Stimulated activated CD4-positive, alpha-beta T cell treated with anti-CD3 and anti-CD28 coated beads, Interleukin-1b, Interleukin-23, amount 100 ng/mL, for 24 hours (primary cell): ENCODE data around the gene CTCFL.

Experiments used
- DNase-seq, 4 experiments: peaks; one replicate each; pipeline ENCODE4 v3.0.0-alpha.2; 2020; ENCODE audit warnings: low read depth in 4 of 4, low spot score in 1 of 4

CTCFL gene

GRCh38 chr20:57468523-57469417 is 56.2 kb downstream of the CTCFL start:
- no peak for DNase-seq

DNA sequence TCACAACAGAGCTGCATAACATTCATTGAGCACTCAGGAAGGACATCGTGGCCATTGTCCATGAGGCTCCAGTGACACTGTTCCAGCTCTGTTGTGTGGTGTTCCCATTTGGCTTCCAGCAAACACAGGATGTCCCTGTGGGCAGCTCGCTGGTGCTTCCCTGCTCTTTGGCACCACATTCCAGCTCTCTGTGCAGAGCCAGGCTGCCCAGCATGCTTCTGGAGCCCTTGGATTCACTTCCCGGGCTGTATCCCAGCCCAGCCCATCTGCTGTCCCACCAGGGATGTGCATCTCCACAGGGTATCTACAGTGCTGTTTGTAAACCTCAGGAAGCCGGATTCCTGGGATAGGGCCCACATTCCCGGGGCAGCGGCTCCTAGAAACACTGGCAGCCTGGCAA is 57.2 kb downstream of the CTCFL start:
- no peak for DNase-seq

GRCh38 chr20:57465943-57466342 is 59.0 kb downstream of the CTCFL start:
- no peak for DNase-seq

GRCh38 chr20:57465486-57465885 is 59.5 kb downstream of the CTCFL start:
- DNase-seq, result no peak

DNA sequence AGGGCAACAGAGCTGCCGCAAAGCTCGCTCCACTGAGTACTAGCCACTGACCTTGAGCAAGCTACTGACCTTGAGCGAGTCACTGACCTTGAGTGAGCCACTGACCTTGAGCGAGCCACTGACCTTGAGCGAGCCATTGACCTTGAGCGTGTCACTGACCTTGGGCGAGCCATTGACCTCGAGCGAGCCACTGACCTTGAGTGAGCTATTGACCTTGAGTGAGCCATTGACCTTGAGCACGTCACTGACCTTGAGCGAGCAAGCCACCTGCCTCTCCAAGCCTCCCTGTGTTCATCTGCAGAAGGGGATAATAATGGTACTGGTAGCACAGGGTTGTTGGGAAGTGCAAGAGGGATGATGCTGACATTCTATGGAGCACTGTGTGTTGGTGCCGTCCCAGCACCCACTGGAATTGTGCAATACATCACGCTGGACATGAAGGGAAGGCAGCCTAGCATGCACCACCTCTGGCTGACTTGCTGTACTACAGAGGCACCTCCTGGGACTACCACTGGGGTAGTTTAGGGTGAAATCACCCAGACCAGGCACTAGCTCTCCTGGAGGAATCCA is 60.2 kb downstream of the CTCFL start:
- no peak for DNase-seq

DNA sequence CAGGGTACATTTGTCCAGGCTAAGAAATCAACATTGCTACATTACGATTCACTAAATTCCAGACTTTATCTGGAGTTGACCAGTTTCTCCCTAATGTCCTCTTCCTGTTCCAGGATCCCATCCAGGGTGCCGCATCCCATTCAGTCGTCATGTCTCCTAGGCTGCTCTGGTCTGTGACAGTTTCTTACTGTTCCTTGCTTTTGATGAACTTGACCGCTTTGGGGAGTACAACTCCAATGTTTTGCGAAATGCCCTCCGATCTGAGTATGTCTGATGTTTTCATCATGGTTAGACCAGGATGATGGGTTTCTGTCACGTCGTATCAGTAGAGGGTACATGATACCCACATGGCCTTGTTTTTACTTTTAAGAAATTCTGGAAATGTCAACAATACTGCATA is 62.2 kb downstream of the CTCFL start:
- no peak for DNase-seq

DNA sequence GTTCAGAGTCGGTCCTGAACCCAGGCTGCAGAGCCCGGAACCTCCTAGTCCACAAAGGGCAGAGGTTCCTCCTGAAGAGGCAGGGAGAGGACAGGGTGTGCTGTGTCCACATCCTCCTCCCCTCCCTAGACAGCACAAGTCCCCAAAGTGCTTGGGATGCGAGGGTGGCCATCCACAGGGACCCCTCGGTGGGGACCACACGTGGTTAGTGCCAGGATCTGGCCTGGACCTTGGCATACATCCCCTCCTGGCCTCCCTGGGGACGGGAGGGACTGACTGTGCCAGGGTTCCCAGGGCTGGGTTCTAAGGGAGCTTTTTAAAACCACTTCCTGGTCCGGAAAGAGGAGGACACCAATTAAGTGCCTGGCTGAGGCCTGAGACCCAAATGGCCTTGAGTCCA is 63.2 kb downstream of the CTCFL start:
- DNase-seq, result no peak

DNA sequence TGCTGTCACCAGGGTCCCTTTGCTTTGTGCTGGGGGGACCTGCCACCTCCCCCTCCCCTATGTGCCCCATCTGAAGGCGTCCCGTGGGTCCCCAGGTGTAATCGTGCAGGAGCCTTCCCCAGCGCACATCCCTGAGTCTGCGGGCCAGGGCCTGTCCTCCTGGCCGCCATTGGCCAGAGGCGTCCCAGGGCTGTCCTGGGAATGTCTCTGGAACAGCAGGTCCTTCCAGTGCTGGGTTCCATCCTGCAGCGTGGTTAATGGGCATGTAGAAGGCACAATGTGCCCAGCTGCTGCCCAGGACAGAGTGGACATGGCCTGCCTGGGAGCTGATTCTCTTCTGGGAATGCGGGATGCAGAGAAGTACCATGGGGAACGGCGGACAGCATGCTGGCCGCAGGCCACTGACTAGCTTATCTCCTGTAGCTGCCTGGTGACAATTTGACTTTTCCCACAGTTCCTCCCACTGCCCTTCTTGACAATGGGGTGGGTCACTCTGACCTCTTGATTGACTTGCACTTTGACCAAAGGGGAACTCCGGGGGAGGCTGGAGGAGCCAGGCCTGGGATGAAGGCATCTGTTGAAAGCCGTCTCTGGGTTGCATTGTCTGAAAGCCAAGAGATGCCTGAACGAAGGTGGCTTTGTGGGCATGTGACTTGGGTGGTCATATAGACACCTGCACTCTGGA is 64.0 kb downstream of the CTCFL start:
- no peak for DNase-seq

GRCh38 chr20:57459897-57460296 is 65.0 kb downstream of the CTCFL start:
- DNase-seq, result no peak

DNA sequence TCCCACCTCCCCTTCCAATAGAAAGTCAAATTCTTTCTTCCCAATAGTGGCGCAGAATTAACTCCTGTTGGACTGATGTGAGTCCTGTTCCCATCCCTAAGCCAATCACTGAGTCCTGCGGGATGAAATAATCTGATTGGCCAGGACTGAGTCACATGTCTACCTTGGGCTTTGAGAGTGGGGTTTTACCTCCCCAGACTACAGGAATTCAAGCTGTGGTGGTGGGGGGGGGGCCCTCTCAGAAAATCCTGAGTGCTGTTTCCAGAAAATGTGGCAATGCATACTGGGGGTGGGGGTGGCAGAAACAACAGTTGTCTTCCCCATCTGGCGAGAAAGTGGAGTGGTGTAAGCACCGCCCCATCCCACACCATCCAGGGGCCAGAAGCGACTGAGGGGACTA is 65.7 kb downstream of the CTCFL start:
- no peak for DNase-seq

- DNase-seq, result no peak
These were observed 66.4 kb downstream of the CTCFL start for GRCh38 chr20:57458400-57459160.

DNA sequence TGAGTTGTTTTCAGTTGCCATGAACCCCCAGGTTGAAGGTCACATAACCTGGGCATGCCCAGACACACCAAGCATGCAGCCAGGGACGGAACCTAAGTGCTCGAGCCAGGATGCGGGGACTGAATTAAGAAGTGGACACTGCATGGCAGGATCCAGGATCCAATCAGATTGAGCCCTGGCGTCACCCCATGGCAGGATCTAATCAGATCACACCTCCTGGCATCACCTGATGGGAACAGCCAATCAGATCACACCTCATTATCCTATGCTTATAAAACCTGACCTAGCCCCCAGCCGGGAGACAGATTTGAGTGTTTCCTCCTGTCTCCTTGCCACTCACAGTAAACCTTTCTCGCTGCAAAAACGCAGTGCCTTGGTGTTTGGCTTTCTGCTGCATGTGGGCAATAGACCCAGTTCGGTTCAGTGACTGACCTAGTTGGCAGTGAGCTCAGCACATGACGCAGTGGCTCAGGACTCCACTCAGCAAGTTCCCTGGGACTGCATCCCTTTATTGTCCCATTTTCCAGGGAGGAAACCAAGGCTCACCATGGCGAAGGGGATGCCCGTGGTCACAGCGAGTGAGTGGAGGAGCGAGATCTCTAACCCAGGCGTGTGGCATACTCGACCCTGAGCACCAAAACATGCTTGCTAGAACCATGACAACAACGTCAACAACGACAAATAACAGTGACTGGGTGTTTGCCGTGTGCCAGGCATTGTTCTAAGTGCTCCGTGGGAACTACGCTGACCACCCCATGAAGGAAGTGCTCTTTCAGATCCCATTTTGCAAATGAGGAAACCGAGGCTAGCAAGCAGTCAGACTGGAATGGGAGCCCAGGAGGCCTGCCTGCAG is 67.5 kb downstream of the CTCFL start:
- DNase-seq, result no peak

DNA sequence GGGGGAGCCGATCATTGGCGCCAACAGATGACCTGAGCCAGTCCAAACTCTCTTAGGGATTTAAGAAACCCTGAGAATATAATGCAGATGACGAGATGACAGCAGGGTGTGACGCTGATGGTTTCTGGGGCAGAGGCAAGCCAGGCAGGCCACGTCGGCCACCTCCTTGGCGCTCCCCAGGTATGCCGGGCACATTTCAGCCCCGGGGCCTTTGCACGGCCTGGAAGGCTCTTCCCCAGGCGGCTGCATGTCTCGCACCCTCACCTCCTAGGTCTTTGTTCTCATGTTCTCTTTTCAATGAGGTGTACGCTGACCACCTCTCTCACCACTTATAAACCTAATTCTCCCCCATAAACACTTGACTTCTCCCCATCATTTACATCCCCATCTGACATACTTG is 68.8 kb downstream of the CTCFL start:
- no peak for DNase-seq

- DNase-seq, result no peak
These were observed 69.6 kb downstream of the CTCFL start for GRCh38 chr20:57455386-57455785.

DNA sequence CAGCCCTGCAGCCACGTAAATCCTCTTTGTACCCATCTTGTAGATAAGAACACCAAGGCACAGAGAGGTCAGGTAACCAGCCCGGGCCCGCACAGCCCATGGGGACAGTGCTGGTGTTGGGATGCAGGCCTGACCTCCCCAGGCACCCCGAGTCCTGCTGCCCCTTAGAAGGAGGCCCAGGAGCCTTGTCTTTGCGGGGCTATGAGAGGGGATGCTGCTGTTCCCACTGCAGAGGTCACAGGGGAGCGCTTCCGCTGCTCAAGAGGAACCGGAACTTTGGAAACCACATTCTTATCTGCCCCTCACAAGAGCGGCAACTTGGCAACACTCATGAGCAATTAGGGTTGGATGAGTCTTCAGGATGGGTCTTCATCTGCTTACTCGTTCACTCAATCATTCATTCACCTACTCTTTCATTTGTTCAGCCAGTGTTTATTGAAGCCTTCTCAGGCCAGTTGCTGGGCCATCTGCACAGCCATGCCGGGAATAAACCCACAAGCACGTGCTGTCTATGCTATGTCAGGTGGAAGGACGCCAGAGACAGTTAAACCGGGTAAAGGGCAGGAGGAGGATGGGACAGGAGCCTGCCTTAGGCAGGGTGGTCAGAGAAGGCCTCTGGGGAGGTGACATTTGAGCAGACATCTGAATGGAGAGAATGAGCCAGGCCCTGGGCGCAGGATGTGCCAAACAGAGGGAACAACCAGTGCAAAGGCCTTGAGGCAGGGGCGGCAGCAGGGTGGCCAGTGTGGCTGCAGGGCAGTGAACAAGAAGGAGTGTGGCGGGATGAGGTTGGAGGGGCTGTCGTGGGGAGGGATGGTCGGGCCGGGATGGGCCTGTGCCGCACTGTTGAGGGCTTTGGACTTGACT is 72.9 kb downstream of the CTCFL start:
- DNase-seq, result no peak

DNA sequence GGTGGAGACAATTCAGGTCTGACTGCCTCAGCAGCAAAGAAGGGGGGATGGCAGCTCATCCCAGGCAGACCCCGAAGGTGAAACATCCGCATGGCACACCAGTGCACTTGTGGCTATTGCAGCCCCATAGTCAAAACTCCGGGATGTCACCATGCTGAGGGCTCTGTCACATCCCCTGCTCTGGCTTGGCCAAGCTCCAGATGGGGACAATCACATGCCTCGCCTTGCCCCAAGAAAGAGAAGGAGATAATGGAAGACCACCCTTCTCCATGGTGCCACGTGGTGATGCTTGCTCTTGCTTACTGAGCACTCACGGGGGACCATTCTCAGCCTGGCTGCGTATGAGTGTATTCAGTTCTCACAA is 73.5 kb downstream of the CTCFL start:
- no peak for DNase-seq

DNA sequence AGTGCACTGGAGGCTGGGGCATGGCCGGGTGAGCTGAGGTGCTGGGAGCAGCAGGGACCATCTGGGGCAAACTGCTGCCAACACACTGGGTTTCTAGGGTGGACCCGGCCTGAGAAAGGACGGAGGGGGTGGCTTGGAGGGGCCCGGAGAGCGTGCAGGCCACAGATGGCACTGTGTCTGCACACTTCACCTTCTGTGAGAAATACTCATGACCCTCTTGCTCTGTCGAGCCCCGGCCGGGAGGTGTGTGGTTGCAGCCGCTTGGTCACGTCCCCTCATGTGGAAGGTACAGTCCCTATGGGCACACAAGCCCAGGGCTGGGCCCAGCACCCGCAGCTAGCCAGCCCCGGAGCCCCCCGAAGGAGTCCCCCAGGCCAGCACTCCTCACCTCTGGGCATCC is 74.0 kb downstream of the CTCFL start:
- no peak for DNase-seq

DNA sequence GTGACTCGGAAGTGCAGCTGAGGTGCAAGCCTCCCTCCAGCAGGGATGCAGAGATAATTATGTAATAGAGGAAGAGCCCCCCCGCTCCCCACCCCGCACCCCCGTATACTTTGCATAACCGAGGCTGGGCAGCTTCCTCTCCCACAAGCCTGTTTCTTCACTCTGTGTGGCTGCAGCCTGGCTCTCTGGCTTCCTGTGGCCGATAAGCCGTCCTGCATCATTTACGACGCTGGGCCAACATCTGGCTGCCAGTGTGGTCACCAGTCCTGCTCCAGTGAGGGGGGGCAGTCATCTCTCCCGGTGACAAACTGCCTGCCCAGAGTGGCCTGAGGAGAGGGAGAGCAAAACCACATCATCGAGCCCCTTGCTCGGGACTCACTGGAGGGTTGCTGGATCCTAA is 74.5 kb downstream of the CTCFL start:
- DNase-seq, result no peak

DNA sequence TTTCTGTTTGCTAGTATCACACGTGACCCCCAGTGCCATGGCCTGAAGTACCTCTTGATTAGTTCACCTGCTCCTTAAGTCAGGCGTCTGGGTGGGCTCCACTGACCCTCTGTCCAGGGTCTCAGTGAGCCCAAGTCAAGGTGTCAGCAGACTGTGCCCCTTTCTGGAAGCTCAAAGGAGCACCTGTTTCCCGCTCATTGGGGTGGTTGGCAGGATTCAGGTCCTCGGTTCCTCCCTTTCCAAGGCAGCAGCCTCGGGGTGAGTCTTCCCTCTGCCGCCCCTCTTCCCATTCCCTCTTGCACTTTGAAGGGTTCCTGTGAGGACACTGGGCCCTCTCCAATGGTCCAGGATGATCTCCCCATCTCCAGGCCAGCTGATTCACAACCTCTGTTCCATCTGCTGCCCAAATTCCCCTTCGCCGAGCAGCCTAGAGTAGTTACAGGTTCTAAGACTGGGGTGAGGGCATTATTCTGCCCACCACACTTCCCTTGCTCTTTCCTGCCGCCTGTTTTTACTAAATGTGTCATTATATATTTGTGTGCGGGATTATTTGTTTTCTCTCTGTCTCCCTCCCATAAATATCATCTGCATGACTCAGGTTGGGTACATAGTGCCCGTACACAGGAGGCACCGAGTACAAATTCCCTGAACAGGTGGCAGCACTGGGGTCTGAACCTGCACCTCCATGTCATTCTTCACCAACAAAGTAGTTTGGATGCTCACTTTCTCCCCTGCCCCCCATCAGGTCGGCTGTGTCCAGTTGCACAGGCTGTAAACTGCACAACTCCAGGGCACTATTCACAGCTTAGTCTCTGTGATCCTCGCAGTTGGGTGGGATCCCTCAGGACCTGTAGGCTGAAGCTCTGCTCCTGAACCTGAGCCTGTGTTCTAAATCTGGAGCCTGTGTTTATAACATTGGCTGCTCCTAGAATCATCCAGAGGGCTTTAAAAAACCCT is 75.3 kb downstream of the CTCFL start:
- DNase-seq, result no peak
